Measurements from ENCODE around the gene CACNG1.
"Not testable (repeated sequence)": the region's sequence is repeated elsewhere in the genome, so short reads cannot be mapped to it uniquely, and the experiment has no call there.

CACNG1 gene

DNA sequence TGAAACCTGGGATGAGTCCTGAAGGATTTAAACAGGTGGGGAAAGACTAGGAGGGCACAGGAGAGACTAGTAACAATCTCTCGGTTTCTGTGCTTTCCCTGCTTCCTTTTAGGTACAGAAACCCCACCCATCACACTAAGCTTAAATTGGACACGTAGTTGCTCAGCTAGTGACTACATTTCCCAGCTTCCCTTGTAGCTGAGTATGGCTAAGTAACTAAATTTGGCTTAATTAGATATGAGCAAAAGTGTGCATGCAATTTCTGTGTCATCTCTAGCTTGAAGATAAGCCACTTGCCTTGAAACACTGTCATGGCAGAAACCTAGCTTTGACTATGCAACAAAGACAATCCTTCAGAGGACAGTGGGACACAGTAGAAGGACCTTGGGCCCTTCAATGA lies 36.5 kb downstream of the CACNG1 start:
- DNase-seq (ENCODE audit: extremely low read depth, insufficient read length), result no peak
- Histone ChIP-seq H3K36me3 (ENCODE audit: control insufficient read depth, insufficient read depth, low read length) (peaks cover 2% of the 10 kb centered on the region), H3K4me3 (replicated peaks; ENCODE audit: low read depth, low read length) (no peak overlapping the region), H3K27me3 (replicated peaks; ENCODE audit: control insufficient read depth, insufficient read depth, low read length) (no peaks in the 10 kb centered on the region)
- TF ChIP-seq, protein P1, sequence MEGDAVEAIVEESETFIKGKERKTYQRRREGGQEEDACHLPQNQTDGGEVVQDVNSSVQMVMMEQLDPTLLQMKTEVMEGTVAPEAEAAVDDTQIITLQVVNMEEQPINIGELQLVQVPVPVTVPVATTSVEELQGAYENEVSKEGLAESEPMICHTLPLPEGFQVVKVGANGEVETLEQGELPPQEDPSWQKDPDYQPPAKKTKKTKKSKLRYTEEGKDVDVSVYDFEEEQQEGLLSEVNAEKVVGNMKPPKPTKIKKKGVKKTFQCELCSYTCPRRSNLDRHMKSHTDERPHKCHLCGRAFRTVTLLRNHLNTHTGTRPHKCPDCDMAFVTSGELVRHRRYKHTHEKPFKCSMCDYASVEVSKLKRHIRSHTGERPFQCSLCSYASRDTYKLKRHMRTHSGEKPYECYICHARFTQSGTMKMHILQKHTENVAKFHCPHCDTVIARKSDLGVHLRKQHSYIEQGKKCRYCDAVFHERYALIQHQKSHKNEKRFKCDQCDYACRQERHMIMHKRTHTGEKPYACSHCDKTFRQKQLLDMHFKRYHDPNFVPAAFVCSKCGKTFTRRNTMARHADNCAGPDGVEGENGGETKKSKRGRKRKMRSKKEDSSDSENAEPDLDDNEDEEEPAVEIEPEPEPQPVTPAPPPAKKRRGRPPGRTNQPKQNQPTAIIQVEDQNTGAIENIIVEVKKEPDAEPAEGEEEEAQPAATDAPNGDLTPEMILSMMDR (IDR thresholded peaks at IDR 0.05; ENCODE audit: insufficient read depth, low read length, poor library complexity, severe bottlenecking), result no peak

GRCh38 chr17:67082107-67082506 lies 37.8 kb downstream of the CACNG1 start:
- H3K36me3 ChIP-seq (ENCODE audit: control insufficient read depth, insufficient read depth, low read length), result peaks cover 2% of the 10 kb centered on the region
- no peak overlapping the region for H3K4me3 ChIP-seq (replicated peaks; ENCODE audit: low read depth, low read length)
- DNase-seq (ENCODE audit: extremely low read depth, insufficient read length), result peak; percentile 53
- TF ChIP-seq, protein P1 (IDR thresholded peaks at IDR 0.05; ENCODE audit: insufficient read depth, low read length, poor library complexity, severe bottlenecking), result peak; percentile 48
- H3K27me3 ChIP-seq (replicated peaks; ENCODE audit: control insufficient read depth, insufficient read depth, low read length), result no peaks in the 10 kb centered on the region

DNA sequence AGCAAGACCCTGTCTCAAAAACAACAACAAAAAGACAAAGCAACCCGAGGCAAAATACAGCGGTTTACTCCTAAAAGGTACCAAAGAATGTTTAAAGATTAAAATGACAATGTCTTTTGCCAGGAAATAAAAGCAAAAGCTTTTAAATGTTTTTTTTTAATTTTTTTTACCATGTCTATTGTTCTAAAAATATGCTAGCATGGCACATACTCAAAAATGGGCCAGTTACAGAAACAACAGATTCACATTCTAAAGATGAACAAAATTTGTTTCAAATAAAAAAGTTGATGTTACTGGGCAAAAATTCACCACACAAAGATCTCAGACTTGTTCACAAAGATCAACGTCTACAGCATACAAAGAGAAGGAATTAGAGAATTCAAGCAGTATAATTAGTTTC lies 41.1 kb downstream of the CACNG1 start:
- Histone ChIP-seq H3K27me3 (replicated peaks; ENCODE audit: control insufficient read depth, insufficient read depth, low read length) (no peaks in the 10 kb centered on the region), H3K4me3 (replicated peaks; ENCODE audit: low read depth, low read length) (no peak overlapping the region), H3K36me3 (ENCODE audit: control insufficient read depth, insufficient read depth, low read length) (no peaks in the 10 kb centered on the region; the same call in 1 of the 2 replicates)
- TF ChIP-seq, protein P1 (IDR thresholded peaks at IDR 0.05; ENCODE audit: insufficient read depth, low read length, poor library complexity, severe bottlenecking), result no peak
- DNase-seq (ENCODE audit: extremely low read depth, insufficient read length), result no peak

DNA sequence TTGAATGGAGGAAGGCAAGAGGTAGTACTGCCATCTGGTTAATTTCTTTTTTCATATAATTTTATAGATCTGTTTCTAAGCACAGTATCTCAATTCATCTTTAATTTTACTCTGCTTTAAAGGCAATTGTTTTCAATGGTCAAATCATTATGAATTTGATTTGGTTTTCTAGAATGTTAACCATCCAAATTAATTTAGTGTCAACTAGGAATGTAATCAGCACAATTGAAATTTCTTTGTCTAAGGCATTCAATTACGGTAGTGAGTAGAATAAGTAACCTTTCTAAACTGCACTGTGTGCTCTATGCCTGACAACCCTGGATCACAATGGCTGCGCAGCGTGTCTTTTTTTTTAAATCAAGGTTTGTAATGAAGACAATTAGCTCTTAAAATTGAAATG lies 44.3 kb downstream of the CACNG1 start:
- H3K4me3 ChIP-seq (replicated peaks; ENCODE audit: low read depth, low read length), result no peak overlapping the region
- no peaks in the 10 kb centered on the region for H3K27me3 ChIP-seq (replicated peaks; ENCODE audit: control insufficient read depth, insufficient read depth, low read length)
- TF ChIP-seq, protein P1 (IDR thresholded peaks at IDR 0.05; ENCODE audit: insufficient read depth, low read length, poor library complexity, severe bottlenecking), result no peak
- no peaks in the 10 kb centered on the region; the same call in 1 of the 2 replicates for H3K36me3 ChIP-seq (ENCODE audit: control insufficient read depth, insufficient read depth, low read length)
- no peak for DNase-seq (ENCODE audit: extremely low read depth, insufficient read length)

DNA sequence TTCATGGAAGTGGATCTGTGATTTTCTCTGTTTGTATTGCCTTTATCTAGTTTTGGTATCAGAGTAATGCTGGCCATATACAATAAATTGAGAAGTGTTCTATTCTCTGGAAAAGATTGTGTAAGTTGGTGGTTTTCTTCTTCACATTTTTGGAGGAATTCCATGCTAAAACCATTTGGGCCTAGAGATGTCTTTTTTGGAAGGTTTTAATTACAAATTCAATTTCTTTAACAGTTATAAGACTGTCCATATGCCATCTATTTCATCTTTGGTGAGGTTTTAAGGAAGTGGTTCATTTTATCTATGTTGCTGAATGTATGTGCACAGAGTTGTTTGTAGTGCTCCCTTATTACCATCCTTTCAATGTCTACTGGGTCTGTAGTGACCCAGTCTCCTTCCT lies 46.0 kb downstream of the CACNG1 start:
- TF ChIP-seq, protein P1 (IDR thresholded peaks at IDR 0.05; ENCODE audit: insufficient read depth, low read length, poor library complexity, severe bottlenecking), result no peak
- H3K36me3 ChIP-seq (ENCODE audit: control insufficient read depth, insufficient read depth, low read length), result no peaks in the 10 kb centered on the region
- DNase-seq (ENCODE audit: extremely low read depth, insufficient read length), result no peak

GRCh38 chr17:67092291-67092690 lies 47.9 kb downstream of the CACNG1 start:
- no peaks in the 10 kb centered on the region for H3K27me3 ChIP-seq (replicated peaks; ENCODE audit: control insufficient read depth, insufficient read depth, low read length)
- no peak overlapping the region for H3K4me3 ChIP-seq (replicated peaks; ENCODE audit: low read depth, low read length)
- H3K36me3 ChIP-seq (ENCODE audit: control insufficient read depth, insufficient read depth, low read length), result peaks cover 1% of the 10 kb centered on the region; the same call in 1 of the 2 replicates
- TF ChIP-seq, protein P1 (IDR thresholded peaks at IDR 0.05; ENCODE audit: insufficient read depth, low read length, poor library complexity, severe bottlenecking), result no peak
- no peak for DNase-seq (ENCODE audit: extremely low read depth, insufficient read length)

More for the DNA sequence above, 46.0 kb downstream of the CACNG1 start:
- no peaks in the 10 kb centered on the region for H3K27me3 ChIP-seq (replicated peaks; ENCODE audit: control insufficient read depth, insufficient read depth, low read length)
- no peak overlapping the region for H3K4me3 ChIP-seq (replicated peaks; ENCODE audit: low read depth, low read length)

DNA sequence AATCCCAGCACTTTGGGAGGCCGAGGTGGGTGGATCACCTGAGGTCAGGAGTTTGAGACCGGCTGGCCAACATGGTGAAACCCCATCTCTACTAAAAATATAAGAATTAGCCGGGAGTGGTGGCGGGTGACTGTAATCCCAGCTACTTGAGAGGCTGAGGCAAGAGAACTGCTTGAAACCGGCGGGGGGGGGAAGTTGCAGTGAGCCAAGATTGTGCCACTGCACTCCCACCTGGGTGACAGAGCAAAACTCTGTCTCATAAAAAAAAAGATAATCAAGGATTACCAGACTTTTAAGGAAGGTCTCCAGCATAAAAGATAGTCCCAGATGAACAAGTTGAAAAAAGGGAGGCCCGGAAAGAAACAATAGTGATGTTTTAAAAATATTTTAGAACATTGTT lies 48.4 kb downstream of the CACNG1 start:
- not testable (repeated sequence) for DNase-seq (ENCODE audit: extremely low read depth, insufficient read length); H3K36me3 ChIP-seq (ENCODE audit: control insufficient read depth, insufficient read depth, low read length); H3K4me3 ChIP-seq (replicated peaks; ENCODE audit: low read depth, low read length); H3K27me3 ChIP-seq (replicated peaks; ENCODE audit: control insufficient read depth, insufficient read depth, low read length)

Data from GM06990 (cell line).